ENCODE data around the gene SHC3.

Gene SHC3

DNA sequence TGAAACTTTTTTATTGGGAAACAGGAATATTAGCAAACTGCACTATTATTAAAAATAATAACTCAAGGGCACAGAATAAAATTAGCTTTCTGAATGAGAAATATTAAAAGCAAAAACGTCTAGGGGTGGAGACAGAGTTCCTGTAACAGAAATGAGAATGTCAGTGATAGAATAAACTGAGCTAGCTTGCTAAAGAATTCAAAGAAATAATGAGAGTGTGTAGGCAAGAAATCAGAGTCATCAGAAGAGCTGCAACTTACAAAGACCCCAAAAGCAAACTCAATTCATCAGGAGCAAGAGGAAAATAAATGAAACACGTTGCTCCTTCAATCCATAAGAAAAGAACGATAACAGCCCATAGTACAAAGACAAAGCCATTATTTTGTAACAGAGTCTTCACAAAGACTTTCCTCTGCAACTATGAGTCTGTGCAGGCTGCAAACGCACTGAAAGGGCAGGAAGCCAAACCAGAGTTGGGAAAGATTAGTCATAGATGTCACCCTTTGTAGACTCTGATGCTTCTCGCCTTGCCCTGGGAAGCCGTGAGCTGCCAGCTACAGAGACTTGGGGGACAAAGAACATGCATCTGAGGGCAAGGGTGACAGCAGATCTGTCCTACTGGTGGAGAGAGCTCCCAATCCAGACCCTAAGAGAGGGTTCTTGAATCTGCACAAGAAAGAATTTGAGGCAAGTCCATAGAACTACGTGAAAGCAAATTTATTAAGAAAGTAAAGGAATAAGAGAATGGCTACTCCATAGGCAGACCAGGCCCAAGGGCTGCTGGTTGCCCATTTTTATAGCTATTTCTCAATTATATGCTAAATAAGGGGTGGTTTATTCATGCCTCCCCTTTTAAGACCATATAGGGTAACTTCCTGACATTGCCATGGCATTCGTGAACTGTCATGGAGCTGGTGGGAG is 40.8 kb downstream of the SHC3 start:
- TF ChIP-seq, protein P1, sequence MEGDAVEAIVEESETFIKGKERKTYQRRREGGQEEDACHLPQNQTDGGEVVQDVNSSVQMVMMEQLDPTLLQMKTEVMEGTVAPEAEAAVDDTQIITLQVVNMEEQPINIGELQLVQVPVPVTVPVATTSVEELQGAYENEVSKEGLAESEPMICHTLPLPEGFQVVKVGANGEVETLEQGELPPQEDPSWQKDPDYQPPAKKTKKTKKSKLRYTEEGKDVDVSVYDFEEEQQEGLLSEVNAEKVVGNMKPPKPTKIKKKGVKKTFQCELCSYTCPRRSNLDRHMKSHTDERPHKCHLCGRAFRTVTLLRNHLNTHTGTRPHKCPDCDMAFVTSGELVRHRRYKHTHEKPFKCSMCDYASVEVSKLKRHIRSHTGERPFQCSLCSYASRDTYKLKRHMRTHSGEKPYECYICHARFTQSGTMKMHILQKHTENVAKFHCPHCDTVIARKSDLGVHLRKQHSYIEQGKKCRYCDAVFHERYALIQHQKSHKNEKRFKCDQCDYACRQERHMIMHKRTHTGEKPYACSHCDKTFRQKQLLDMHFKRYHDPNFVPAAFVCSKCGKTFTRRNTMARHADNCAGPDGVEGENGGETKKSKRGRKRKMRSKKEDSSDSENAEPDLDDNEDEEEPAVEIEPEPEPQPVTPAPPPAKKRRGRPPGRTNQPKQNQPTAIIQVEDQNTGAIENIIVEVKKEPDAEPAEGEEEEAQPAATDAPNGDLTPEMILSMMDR (conservative IDR thresholded peaks at IDR 0.05) = no peak
- H3K27ac ChIP-seq = no peak overlapping the region

DNA sequence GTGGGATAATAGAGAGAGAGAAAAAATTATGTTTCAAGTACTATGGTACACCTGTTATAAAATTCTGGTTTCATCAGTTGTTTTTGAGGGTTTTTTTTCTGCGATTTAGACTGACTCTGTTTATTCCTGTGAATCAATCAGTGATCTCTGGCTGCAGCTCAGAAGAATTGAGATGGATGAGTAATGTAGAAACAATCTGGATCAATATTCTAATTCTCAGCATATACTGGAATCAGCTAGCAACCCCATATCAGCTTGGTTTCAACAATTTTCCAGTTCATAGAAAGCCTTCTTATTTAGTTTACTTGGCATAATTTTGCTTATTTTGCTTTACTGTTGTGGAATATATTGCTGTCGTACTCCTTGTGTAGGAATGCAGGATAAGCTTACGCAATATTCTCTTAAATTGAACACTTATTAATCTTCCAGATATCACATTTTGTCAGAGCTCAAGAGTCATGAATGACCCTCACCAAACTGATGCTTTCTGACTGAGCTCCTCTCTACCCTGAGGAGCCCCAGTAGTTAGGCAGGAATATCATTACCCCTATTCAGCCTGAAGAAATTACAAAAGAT is 42.9 kb downstream of the SHC3 start:
- H3K27ac ChIP-seq = no peak overlapping the region
- TF ChIP-seq, protein P1 (conservative IDR thresholded peaks at IDR 0.05) = no peak

DNA sequence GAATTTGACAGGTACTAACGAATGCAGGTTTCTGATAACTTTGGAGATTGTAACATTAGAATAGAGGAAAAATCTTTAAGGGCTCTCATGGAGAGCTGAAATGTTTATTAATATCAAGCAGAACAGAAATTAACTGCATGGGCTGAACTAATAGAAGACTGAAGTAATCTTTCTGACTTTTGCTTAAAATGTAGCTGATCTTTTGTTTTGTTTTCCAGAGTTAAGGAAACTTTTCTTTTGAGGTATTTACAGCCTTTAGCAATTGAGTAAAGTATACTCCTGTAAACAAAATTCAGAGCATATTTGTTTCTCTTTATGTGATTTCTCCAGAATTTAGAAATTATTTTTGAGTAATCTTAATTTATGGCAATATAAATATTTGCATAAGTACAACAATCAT is 43.9 kb downstream of the SHC3 start:
- TF ChIP-seq, protein P1 (conservative IDR thresholded peaks at IDR 0.05) = no peak
- H3K27ac ChIP-seq = no peak overlapping the region

DNA sequence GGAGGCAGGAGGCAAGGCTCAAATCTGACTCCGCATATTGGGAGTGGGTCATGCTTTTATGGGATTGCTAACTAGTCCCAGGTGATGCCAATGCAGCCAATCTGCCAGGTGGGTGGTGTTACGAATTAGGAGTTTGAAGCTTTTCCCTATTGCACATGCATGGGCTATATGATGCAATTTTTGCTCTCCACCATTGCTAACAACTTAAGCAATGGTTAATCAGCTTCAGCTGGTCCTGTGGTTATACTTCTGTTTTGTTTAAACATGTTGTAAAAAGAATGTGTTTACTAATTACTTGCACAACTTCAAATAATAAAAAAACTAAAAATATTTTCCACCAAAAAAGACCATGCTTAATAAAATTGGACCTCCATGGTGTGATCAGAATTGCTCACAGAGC is 55.7 kb downstream of the SHC3 start:
- TF ChIP-seq, protein P1 (conservative IDR thresholded peaks at IDR 0.05) = no peak
- H3K27ac ChIP-seq = no peak overlapping the region

DNA sequence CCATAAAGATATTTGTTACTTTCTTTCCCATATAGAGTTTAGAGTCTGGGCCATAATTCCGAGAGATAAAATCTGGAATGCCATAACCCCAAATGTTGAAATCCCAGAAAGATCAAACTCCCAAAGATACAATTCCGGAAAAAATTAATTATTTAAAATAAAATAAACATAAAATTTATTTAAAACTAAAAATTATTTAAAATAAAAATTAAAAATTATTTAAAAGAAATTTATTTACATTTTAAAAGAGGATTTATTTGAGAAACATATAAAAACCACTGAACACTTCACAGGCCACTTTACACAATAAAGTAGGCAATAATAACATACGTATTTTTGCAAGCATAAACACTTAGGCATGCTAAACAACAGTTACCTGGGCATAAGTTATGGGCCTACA is 57.9 kb downstream of the SHC3 start:
- TF ChIP-seq, protein P1 (conservative IDR thresholded peaks at IDR 0.05) = no peak

DNA sequence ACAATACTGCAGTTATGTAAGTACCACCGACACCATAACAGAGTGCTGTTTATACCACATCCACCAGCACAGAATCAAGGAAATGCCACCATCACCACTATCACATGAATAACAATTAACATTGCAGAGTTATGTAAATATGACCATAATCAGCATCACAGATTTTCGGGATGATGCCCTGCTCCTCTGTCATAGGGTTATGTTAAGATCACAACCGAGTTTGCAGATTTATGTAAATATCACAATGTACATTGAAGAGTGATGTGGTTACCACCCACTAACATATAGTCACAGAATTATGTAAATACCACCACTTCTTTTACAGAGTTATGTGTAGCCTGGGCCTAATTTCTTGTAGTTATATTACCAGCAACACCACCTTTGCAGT is 61.8 kb downstream of the SHC3 start:
- no peak overlapping the region for H3K27ac ChIP-seq
- TF ChIP-seq, protein P1 (conservative IDR thresholded peaks at IDR 0.05) = no peak

More for the DNA sequence above, 57.9 kb downstream of the SHC3 start:
- no peak overlapping the region for H3K27ac ChIP-seq

DNA sequence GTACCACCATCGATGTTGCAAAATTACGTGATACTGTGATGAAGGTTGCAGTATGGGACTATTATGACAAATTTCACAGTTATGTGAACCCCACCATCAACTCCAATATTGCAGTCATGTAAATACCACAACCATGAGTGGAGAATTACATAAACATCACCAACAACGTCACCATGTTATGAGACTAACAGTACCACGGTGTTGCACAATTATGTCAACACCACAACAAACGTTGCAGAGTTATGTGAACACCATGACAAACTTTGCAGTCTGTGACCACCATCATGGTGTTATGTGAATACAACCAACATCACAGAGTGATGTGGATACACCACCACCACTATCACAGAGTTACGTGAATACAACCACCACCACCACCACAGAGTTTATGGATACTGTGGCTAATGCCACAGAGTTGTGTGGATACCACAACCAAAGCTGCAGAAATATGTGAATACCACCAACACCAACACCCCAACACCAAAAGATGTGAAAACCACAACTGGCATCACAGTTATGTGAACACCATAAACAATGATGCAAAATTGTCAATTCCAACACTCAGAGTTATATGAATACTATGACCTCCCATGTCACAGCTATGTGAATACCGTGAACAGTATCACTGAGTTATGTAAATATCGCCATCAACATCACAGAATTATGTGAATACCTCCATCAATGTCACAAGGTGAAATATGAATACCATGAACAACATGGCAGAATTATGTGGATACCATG is 62.4 kb downstream of the SHC3 start:
- no peak overlapping the region for H3K27ac ChIP-seq
- TF ChIP-seq, protein P1 (conservative IDR thresholded peaks at IDR 0.05) = no peak

All from VCaP (cell line).